Activated CD4-positive, CD25-positive, alpha-beta regulatory T cell treated with anti-CD3 and anti-CD28 coated beads, Interleukin-2, amount 50 U/mL, for 72 hours (primary cell): Measurements from ENCODE around the gene ZDHHC14.
A peak's percentile ranks its signal among the peaks of the same experiment; 100 is the strongest.
"Not testable (repeated sequence)": the region's sequence is repeated elsewhere in the genome, so short reads cannot be mapped to it uniquely, and the experiment has no call there.

Source experiments
- DNase-seq: peaks from one replicate; pipeline ENCODE4 v3.0.0; 2021

Gene ZDHHC14

DNA sequence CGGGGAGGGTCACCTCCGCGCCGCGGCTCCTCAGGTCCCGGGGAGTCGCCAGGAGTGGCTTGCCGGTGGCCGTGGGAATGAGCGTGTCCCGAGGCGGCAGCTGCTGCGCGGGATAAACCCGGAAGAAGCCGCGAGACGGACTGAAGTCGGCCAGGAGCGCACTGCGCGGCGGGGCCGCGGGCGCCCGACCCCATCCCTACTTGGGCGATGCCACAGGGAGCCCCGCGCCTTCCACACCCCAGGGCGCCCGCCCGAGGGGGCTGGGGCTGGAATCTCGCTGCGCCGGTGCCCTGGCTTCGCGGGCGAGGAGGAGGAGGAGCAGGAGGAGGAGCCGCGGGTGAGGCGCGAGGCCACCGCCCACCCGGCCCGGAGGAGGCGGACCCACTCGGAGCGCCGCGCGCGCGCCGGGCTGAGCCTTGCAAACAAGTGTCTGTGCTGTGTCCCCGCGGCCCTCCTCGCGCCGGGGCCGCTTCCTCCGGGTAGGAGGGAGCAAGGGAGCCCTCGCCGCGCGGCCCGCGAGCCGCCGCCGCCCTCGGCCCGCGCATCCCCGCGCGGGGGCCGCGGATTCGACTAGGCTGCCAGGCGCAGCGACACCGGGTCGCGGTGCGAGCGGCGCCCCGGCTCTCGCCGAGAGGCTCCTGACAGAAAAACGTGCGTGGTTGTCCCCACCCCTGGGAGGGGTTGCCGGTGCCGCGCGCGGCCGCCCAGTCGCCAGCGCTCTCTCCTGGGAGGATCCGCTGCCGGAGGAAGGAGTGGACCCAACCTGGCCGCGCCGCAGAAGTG is at the start of gene ZDHHC14:
Gene ZDHHC14 (plus strand): TSS at position 412 of the 783 bp plus-strand sequence.
- peak; percentile 92 for DNase-seq

DNA sequence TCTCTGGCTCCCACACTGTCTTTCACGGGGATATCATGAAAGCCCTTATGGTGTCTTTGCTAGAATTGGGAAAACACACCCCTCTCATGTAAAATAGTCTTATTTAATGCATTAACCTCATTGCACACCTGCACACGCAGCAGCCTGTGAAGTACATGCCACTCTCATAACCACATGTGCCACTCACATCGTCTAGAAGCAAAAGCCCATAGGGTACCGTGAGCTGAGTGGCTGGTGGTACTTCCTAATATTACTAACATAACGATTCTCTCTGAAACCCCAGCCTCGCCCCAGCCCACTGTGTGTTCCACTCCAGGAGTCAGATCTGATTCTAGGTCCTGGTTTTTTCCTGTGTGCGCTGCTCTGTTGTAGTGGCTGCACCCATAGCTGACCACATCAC is 48.2 kb upstream of the ZDHHC14 start:
- no peak for DNase-seq

DNA sequence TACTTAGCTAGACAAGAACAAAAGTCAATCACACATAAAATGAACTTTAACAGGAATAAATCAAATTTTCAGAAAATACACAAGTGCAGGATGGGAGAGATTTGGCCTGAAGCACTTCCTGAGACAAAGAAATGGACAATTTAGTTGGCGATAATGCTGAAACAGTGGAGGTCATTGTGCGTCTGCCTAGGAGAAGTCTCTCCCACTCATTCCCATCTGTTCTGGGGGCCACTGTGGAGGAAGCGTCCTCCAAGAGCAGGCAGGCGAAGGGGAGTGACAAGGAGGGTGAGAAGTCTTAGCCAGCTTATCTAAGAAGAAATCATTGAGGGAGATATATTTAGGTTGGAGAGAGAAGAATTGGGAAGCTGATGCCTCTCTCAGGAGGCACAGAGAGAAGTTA is 47.5 kb upstream of the ZDHHC14 start:
- no peak for DNase-seq

DNA sequence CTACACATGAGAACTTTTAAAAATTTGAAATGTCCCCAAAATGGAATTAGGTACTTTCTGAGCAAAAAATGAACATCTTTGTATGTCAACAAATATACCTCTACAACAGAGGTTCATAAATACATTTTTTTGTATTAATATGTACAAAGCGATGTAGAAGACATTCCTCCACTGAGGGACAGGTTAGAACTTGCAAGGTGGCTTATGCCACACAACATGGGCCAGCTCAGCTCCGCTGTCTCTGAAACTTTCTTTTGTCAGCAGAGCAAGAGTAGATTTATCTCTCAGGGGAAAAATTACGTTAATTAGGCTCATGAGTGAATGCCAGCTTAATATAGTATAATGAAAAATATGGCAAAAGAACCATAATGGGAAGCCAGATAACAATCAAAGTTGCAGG is 47.0 kb upstream of the ZDHHC14 start:
- DNase-seq: no peak

DNA sequence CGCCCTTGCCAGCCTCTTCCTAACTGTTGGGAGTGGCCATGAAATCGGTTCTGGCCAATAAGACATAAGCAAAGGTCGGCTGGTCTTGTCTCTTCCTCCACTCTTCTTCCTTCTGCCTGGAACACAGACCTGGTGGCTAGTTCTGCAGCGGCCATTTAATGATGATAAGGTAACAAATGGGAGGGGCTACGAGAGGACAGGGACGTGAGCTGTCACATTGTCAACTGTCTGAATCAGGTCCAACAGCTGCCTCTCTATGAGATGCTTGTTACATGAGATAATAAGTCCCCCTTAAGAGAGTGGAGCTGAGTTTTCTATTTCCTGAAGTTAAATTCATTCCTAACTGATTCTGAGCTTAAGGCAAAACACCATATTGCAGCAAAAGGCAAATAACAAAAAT is 45.2 kb upstream of the ZDHHC14 start:
- no peak for DNase-seq

DNA sequence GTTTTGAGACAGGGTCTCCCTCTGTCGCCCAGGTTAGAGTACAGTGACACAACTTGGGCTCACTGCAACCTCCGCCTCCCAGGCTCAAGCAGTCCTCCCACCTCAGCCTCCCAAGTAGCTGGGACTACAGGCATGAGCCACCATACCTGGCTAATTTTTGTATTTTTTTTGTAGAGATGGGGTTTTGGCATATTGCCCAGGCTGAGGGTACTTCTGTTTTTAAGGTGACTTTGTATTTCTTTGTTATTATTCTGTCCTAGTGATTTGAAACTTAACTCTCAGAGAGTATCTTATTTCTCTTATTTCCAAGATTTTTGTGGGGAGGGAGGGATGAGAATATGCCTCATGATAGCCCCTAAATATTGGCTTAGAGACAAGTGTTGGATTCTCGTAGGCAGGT is 43.7 kb upstream of the ZDHHC14 start:
- not testable (repeated sequence) for DNase-seq

DNA sequence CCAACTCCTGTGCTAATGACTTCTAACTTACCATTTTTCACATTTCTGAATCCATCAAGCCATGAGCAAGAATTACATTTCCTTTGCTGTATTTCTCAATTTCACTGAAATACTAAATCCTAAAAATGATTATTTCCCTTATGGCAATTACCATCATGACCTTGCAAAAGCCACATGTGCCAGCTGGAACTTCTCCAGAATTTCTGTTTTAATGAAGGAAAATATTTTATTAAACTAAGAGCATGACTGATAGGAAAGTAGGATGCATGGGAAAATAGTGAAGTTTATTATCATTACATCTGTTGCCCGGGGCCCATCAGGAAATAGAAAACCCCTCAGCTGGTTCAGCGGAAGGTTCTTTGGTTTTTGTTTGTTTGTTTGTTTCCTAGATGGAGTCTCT is 43.2 kb upstream of the ZDHHC14 start:
- no peak for DNase-seq

DNA sequence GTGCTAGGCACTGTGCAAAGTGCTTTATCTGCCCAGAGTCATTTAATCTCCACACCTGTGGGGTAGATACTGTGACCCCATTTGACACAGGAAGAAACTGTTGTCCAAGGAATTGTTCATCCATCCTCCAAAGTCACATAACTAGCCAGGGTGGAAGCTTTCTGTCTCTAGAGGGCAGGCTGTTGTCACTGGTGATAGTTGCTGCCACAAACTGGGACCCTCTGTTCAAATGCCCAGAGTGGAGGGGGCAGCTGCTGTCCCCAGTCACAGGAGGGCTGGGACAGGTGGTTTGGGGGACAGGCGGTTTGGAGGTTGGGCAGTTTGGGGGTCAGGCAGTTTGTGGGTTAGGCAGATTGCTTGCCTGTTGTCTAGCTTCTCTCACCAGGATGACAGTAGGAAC is 41.6 kb upstream of the ZDHHC14 start:
- DNase-seq: no peak

DNA sequence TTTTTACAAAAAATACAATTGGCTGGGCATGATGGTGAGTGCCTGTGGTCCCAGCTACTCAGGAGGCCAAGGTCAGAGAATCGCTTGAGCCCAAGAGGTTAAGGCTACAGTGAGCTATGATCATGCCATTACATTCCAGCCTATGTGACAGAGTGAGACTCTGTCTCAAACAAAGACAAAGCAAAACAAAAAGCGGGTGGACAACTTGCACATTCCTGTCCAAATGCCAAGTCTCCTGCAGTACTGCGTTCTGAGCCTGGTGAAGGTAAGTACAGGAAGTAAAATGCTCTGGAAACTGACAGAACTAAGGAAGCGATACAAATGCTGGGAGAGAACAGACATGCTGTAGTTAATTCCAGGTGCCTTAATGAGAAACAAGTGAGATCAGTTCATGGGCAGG is 37.3 kb upstream of the ZDHHC14 start:
- DNase-seq: no peak

DNA sequence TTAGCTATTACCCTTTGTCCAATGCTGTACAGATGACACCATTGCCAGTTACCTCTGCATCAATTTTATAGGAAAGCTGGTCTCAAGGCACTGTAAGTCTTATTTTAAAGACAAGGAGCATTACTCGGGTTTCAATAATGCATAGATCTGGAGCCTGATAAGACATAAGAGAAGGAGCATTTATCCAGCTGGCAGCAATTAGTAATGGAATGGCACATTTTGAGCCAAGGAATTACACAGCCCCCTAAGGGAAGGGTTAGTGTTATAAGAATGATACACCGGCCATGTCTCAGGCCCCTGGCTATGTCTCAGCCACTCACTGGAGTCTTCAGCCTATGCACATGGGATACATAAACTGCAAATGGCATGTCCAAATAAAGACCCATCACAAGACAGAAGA is 34.6 kb upstream of the ZDHHC14 start:
- no peak for DNase-seq

DNA sequence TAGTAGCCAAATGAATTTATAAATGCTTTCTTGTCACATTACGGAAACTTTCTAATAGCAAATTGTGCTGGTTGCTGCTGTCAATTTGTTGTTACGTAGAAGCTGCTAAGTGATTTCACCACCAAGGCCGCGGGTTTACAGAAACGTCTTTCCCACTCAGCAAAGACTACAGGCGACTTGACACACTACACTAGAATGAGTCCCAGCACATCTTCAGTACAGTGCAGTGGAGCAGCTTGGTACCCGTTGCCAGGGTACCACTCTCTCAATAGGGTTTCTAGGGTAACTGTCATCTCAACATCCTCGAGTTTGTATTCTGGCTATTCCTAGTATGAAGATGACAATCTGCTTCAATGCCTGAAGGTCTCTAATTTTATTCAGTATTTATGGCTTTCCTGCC is 22.7 kb upstream of the ZDHHC14 start:
- DNase-seq: no peak

DNA sequence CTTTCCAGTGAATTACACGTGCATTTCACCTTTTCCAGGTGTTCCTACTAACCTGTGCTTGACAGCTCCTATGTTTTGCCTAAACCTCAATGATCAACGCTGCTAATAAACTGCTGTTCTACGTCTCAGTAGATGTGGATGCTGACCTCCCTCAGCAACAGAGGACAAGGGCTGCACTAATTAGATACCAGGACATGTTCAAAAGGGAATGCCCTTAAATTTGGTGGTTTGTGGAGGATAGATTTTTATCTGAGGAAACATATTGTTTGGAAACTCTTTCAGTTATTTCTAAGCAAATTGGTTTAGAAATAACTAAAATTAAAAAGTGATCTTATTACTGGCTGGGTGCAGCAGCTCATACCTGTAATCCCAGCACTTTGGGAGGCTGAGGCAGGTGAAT is 19.1 kb upstream of the ZDHHC14 start:
- DNase-seq: no peak

DNA sequence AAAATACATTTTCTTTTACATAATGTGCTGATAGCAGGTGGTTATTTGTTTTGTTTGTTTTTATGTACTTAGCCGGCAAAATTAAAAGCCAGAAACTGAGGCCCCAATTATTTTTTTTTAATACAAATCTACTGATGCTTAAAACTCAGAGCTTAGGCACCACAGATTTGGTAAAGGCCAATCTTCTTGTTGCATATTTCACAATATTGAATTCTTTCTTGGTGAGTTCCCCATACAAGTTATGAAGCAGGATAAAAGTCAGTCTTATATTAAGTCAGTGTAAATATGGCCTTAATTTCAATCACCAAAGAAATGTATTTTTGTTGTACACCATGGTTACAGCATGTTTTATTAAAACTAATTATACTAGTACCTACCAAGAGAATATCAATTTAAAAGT is 16.3 kb upstream of the ZDHHC14 start:
- DNase-seq: no peak

DNA sequence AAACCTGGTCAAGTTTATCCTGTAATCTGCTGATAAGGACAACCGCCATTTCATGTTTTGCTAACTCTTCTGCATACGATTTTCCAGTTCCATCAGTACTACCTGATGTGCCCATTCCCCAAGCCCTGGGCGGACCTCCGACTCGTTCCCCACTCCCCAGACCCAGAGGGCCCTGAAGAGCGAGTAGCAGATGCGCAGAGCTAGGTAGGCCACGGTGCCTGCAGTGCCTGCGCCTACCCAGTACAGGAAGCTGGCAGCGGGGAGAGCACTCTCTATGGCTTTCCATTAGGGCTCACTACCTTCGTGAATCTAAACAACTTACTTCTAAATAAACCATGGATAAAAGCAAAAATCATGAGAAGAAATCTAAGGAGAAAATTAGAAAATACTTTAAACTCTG is 14.3 kb upstream of the ZDHHC14 start:
- no peak for DNase-seq

DNA sequence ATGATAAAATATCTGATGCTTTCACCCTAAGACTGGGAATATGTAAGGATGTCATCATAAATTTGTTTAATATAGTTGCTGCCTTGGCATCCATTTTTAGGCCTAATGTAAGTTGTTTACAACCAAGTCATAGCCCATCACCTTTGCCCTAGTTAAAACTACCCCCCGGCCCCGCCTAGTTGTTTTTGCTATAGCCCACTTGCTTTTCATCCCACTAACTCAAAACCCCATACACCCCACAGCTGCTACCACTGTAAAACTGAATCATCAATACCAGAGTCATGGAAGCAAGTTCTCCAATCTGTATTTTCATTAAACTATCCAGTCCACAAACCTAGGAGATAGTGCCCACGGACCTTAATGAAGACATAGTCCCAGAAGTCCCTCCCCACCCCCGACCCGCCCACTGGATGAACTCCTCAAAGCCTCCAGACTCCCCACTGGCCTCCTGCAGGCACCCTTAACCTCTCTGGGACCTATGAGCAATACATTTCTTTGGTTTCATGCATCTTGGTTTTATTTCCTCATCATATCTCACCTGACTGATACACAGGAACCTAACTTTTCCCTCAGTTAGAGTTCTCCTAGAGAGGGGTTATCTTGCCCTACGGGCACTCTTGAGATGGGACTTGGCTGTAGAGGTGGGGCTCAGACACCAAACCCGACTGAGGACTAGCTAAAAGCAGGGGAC is 12.5 kb upstream of the ZDHHC14 start:
- no peak for DNase-seq

DNA sequence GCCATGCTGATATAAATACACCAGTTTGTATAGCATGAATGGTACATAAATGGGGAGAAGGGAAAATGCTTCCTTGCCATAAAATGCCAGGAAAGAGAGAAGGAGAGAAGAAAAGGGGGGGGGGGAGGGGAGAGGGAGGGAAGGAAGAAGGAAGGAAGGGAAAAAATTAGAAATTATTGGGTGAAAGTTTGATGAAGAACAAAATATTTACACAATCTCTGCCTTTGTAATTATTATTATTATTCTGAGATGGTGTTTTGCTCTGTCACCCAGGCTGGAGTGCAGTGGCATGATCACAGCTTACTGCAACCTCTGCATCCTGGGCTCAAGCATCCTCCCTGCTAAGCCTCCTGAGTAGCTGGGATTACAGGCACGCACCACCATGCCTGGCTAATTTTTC is 10.2 kb upstream of the ZDHHC14 start:
- no peak for DNase-seq

DNA sequence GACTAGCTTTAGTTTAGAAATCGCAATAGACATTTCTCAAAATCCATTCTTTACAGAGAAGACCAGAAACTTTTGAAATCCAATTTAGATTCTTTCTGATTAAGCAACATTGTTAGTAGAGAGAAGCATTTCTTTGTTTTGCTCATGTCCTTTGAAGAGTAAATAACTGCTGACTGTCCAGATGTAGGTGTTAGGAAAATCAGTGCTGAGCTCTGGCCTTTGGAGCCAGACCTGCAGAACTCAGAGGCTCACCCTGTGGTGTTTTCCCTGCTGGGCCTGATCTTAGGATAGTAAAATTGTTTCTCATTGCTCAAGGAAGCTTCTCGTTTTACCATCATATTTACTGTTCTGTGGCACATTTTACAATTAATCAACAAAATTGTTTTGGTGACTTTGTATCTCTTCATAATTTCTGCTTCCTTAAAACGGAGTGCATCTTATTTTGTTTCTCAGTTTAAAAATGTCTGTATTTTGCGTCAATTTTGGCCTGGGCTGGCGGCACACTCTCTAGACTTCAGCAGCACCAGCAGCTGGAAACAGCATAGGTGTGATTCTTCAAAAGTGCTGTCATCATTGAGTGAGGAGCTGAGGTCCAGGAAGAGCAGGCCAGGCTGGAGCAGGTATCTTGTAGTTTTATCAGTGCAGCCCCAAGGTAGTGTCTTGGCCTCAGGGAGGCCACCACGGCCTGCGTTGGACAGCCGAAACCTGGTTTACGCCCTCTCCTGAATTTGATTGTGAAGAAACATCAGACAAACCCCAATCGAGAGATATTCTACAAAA is 8.3 kb upstream of the ZDHHC14 start:
- no peak for DNase-seq

DNA sequence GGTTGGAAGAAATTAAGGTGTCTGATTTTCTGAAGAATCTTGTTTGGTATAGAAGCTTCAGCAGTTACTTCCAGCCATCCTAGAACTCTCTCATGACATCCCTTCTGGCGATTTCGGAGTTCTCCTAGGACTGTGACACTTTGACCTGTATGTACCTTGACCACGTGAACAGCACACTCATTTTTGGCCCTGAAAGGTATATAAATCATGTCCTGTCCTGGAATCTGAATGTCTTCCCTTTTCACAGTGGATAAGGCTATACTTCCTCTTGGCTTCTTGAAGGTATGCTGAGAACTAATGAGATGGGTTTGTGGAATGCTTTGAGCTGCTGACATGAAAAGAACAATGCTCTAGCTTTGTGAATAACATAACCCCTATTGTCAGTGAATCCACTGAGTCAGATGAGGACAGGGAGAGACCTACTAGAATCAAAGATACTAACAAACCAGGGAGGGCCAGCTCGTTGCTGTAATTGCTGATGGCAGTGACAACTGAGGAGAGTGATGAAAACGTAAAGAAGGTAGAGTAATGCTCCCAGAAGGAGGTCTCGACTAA is 6.0 kb upstream of the ZDHHC14 start:
- DNase-seq: no peak

DNA sequence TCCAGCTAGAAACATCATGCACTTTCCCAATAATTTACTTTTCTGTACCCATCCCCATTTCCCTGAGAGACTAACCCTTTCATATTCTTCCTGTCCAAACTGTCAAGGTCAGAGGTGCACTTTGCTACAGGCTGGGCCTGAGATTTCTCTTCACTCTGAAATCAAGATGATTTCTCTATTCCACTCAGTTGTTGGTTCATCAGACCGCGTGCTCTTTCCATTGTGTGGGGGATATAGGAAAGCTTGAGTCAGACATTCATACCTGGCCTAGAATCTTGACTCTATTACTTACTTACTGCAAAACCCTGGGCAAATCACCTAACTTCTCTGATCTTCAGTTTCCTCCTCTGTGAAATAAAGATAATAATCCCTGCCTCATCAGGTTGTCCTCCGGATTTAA is 4.7 kb upstream of the ZDHHC14 start:
- no peak for DNase-seq

DNA sequence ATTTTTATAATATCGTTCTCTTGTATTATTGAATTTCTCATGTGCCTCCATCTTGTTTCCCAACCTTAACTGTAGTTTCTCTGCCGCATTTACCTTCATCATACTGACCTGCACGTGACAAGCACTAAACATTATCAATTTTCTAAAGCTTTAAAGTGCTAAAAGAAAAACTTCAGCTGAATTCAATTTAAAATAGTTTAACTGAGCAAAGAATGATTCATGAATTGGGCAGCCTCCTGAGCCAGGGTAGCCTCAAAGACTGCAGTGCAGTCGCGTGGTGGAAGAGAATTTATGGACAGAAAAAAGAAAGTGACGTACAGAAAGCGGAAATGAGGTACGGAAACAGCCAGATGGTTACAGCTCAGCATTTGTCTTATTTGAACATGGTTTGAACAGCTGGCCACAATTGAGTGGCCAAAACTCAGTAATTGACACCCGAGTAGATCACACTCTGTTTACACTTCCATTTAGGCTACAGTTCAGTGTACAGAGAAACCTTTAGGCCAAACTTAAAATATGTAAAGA is 4.2 kb upstream of the ZDHHC14 start:
- no peak for DNase-seq

DNA sequence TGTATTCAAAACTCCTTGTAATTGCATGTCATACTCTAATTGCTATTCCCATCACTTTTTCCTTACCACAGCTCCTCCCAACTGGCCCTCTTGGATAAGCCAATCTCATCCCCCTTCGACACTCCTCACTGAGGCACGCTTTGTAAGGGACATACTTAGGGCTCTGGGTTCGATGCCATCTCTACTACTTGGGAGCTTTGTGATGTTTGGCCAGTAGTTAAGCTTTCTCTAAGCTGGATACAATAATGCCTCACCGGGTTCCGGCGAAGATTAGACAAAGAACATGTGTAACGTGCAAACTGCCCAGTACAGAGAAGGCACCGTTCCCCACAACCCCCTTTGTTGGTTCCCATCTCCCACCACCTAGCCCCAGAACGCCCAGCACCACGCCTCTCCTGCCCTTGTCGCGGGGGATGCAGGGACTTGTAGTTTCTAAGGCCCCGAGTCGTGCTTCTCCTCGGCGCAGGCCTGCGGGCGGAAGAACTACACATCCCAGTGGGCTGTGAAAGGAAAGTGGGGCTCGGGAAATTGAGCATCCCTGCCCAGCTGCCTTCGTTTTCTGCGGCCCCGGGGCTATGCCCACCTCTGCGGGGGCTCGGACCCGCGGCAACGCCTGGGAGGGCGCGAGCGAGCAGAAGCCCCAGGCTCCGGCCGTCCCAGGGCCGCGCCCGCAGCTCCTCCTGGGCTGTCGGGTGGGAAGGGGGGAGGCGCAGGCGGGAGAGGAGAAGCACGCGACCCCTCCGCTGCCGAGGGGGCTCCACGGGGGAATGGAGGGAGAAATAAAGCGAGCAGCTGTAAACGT is 1.1 kb upstream of the ZDHHC14 start:
- peak; percentile 76 for DNase-seq

DNA sequence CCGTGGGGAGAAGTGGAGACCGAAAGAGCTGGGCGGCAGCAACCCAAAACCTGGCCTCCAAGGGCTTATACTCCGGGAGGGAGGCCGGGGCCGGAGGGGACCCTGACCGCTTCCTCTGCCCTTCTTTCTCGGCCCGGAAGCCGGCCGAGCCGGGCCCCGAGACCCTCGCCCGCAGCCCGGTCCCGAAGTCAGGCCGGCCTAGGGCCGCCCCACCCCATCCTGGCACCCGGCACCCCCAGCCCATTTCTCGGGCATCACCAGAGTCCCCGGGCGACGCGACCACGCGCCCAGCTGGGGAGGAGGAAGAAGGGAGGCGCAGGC is 572 bp upstream of the ZDHHC14 start:
- DNase-seq: no peak
